Liver (tissue), 9 donors: ENCODE results near the gene HLCS. TPM values are rescaled to one million over a fixed set of nuclear protein-coding genes. Genes with fewer than 3 reads are reported as not detected.

Source experiments
- DNase-seq: peaks from one replicate; pipeline ENCODE4 v3.0.0-alpha.2; 2017; ENCODE audit warnings: low spot score
- H3K27ac ChIP-seq, 2 donors: one replicate each; pipeline ENCODE4 v1.7.0; 2013; ENCODE audit warnings: inconsistent platforms in 2 of 2, low read length in 2 of 2, control low read depth in 1 of 2, low read depth in 1 of 2, mild to moderate bottlenecking in 1 of 2
- H3K27me3 ChIP-seq, 4 donors: one replicate each; pipeline versions ENCODE4 v1.6.1 to v1.7.0; 2013; ENCODE audit warnings: low read length in 3 of 4, inconsistent platforms in 1 of 4, mild to moderate bottlenecking in 1 of 4, moderate library complexity in 1 of 4; ENCODE audit not compliant: control insufficient read depth in 4 of 4, insufficient read depth in 4 of 4
- H3K36me3 ChIP-seq, 4 donors: one replicate each; pipeline versions ENCODE4 v1.6.1 to v1.7.0; 2013; ENCODE audit warnings: low read length in 3 of 4, mild to moderate bottlenecking in 3 of 4, low read depth in 1 of 4, moderate library complexity in 1 of 4; ENCODE audit not compliant: control insufficient read depth in 4 of 4, insufficient read depth in 3 of 4
- H3K4me1 ChIP-seq, 4 donors: one replicate each; pipeline versions ENCODE4 v1.6.1 to v1.7.0; 2013; ENCODE audit warnings: low read length in 3 of 4, mild to moderate bottlenecking in 3 of 4, moderate library complexity in 1 of 4; ENCODE audit not compliant: control insufficient read depth in 4 of 4, insufficient read depth in 4 of 4
- H3K4me3 ChIP-seq, 3 donors: one replicate each; pipeline versions ENCODE4 v1.6.1 to v1.7.0; 2013; ENCODE audit warnings: low read length in 3 of 3, control low read depth in 1 of 3, low read depth in 1 of 3, mild to moderate bottlenecking in 1 of 3
- H3K9ac ChIP-seq, 2 donors: one replicate each; pipeline ENCODE4 v1.7.0; 2013; ENCODE audit warnings: low read length in 2 of 2, mild to moderate bottlenecking in 2 of 2, moderate library complexity in 2 of 2, control low read depth in 1 of 2, low read depth in 1 of 2
- H3K9me3 ChIP-seq, 4 donors: one replicate each; pipeline versions ENCODE4 v1.6.1 to v1.7.0; 2013; ENCODE audit warnings: low read length in 3 of 4; ENCODE audit not compliant: control insufficient read depth in 4 of 4
- ATF3 ChIP-seq: IDR thresholded peaks from 2 replicates; pipeline ENCODE4 v1.6.1; 2016; ENCODE audit warnings: antibody characterized with exemption
- CTCF ChIP-seq: fragments of 150-350 bp; IDR thresholded peaks from 2 replicates; pipeline ENCODE4 v1.5.1; 2017; ENCODE audit warnings: improper control_type of control experiment, low read depth, low read length; ENCODE audit not compliant: missing input control
- EGR1 ChIP-seq, 2 donors: IDR thresholded peaks; 2 replicates each; pipeline ENCODE4 v1.6.1; 2016 to 2018; ENCODE audit warnings: antibody characterized with exemption in 2 of 2, low read depth in 2 of 2
- FOXA1 ChIP-seq: IDR thresholded peaks from 2 replicates; pipeline ENCODE4 v1.6.1; 2016; ENCODE audit warnings: antibody characterized with exemption
- FOXA2 ChIP-seq: IDR thresholded peaks from 2 replicates; pipeline ENCODE4 v1.6.1; 2016; ENCODE audit warnings: antibody characterized with exemption
- HNF4A ChIP-seq, 2 donors: conservative IDR thresholded peaks; 2 replicates each; pipeline ENCODE4 v1.6.1; 2016; ENCODE audit warnings: antibody characterized with exemption in 2 of 2, mild to moderate bottlenecking in 2 of 2
- JUND ChIP-seq, 2 donors: IDR thresholded peaks; 2 replicates each; pipeline ENCODE4 v1.6.1; 2016; ENCODE audit warnings: antibody characterized with exemption in 2 of 2
- NR2F2 ChIP-seq: IDR thresholded peaks from 2 replicates; pipeline ENCODE4 v1.6.1; 2016; ENCODE audit warnings: antibody characterized with exemption
- SP1 ChIP-seq: IDR thresholded peaks from 2 replicates; pipeline ENCODE4 v1.6.1; 2018; ENCODE audit warnings: antibody characterized with exemption, mild to moderate bottlenecking
- TAF1 ChIP-seq: conservative IDR thresholded peaks from 2 replicates; pipeline ENCODE4 v1.6.1; 2016; ENCODE audit warnings: antibody characterized with exemption, mild to moderate bottlenecking
- YY1 ChIP-seq: IDR thresholded peaks from 2 replicates; pipeline ENCODE4 v1.6.1; 2016; ENCODE audit warnings: antibody characterized with exemption, mild to moderate bottlenecking
- WGBS: extraction: QIAGEN DNeasy Blood & Tissue Kit; methylation state at CpG from one replicate; pipeline ENCODE4 v1.1.7; 2013; 5-methylcytosine and 5-hydroxymethylcytosine counted together
- polyA plus RNA-seq, 2 donors: library from polyadenylated mRNA; stranded (reverse) in 1 of 2; unstranded in 1 of 2; fragments of 200-250 nt in 1 of 2; fragments of >200 nt in 1 of 2; fragmentation: Nextera tagmentation in 1 of 2; extraction: Ambion mirVana in 1 of 2; gene quantifications; one replicate each; pipeline versions ENCODE4 v1.2.1 to v1.2.3, GENCODE V29; 2013 to 2015
- total RNA-seq, 2 donors: library from RNA; depleted of rRNA; stranded (reverse); fragments of >200 nt; gene quantifications; one replicate each; pipeline ENCODE4 v1.2.3, GENCODE V29; 2014
- donor health status: healthy.
- donor health status: healthy.
- donor health status: healthy.
- donor health status: healthy.
- donor health status: healthy.

The HLCS gene
- total and polyA plus RNA-seq, 4 donors, result 6.6 to 22.5 (median 8.3) TPM

GRCh38 chr21:36750576-36750959, 215.9 kb downstream of the HLCS start:
- TF ChIP-seq TAF1, result no peak
- no peak for TF ChIP-seq HNF4A (conservative IDR thresholded peaks at IDR 0.05)
- H3K9me3 ChIP-seq, result no peaks in the 10 kb centered on the region
- H3K9ac ChIP-seq, result no peak overlapping the region
- H3K36me3 ChIP-seq, result peaks cover 0 to 8% (median 1%) of the 10 kb centered on the region in 4 donors
- H3K4me3 ChIP-seq, result no peak overlapping the region
- no peak for DNase-seq
- no peaks in the 10 kb centered on the region for H3K27me3 ChIP-seq
- WGBS, result 96% methylated on average over 2 of the region's 2 CpGs
- no peak overlapping the region for H3K27ac ChIP-seq
- peaks cover 0 to 7% (median 5%) of the 10 kb centered on the region in 4 donors for H3K4me1 ChIP-seq

- peaks cover 0 to 8% (median 1%) of the 10 kb centered on the region in 4 donors for H3K36me3 ChIP-seq
- TF ChIP-seq YY1 (no peak), HNF4A (conservative IDR thresholded peaks at IDR 0.05) (no peak), NR2F2 (no peak), FOXA1 (no peak), EGR1 (IDR thresholded peaks at IDR 0.05; ENCODE audit: low read depth in 2 of 2) (no peak), ATF3 (no peak), CTCF (no peak), JUND (IDR thresholded peaks at IDR 0.05) (no peak), FOXA2 (no peak)
- H3K4me3 ChIP-seq, result no peak overlapping the region
- DNase-seq, result no peak
- H3K27ac ChIP-seq, result no peak overlapping the region
- peaks cover 0 to 7% (median 5%) of the 10 kb centered on the region in 4 donors for H3K4me1 ChIP-seq
- H3K9ac ChIP-seq, result no peak overlapping the region
- H3K9me3 ChIP-seq, result no peaks in the 10 kb centered on the region
- WGBS, result 90% methylated on average over 14 of the region's 14 CpGs
- H3K27me3 ChIP-seq, result no peaks in the 10 kb centered on the region
These were observed 216.4 kb downstream of the HLCS start for GRCh38 chr21:36749935-36750575.

GRCh38 chr21:36747815-36748383, 218.6 kb downstream of the HLCS start:
- Histone ChIP-seq H3K4me3 (peak overlapping the region; percentile 56 to 66 (median 58)), H3K4me1 (peaks cover 0 to 7% (median 5%) of the 10 kb centered on the region in 4 donors), H3K9ac (peak overlapping the region in 1 of 2 donors; percentile 39), H3K27me3 (no peaks in the 10 kb centered on the region), H3K9me3 (no peaks in the 10 kb centered on the region), H3K36me3 (peaks cover 0 to 3% (median 0%) of the 10 kb centered on the region in 4 donors), H3K27ac (no peak overlapping the region)
- WGBS, result 4% methylated on average over 80 of the region's 80 CpGs
- TF ChIP-seq SP1 (no peak), CTCF (peak; percentile 47)
- peak; percentile 73 for DNase-seq
